IMR-90 (cell line): ENCODE measurements around the gene ECPAS.

Experiments
- BHLHE40 ChIP-seq: fragments of 150-350 bp; IDR thresholded peaks from 2 replicates; pipeline ENCODE4 v1.6.1; 2016; ENCODE audit warnings: mild to moderate bottlenecking, low read depth, low read length
- CEBPB ChIP-seq: IDR thresholded peaks from 2 replicates; pipeline ENCODE4 v1.6.1; 2012; ENCODE audit warnings: low read depth, low read length, improper control_type of control experiment
- CTCF ChIP-seq: conservative IDR thresholded peaks from 2 replicates; pipeline ENCODE4 v1.5.1; 2012; ENCODE audit warnings: mild to moderate bottlenecking, low read depth, low read length, improper control_type of control experiment
- MAFK ChIP-seq: IDR thresholded peaks from 2 replicates; pipeline ENCODE4 v1.6.1; 2012; ENCODE audit warnings: low read depth, low read length, improper control_type of control experiment
- MAZ ChIP-seq: IDR thresholded peaks from 2 replicates; pipeline ENCODE4 v1.6.1; 2012; ENCODE audit warnings: low read depth, mild to moderate bottlenecking, low read length, improper control_type of control experiment, moderate library complexity, borderline replicate concordance
- MXI1 ChIP-seq: IDR thresholded peaks from 2 replicates; pipeline ENCODE4 v1.6.1; 2012; ENCODE audit warnings: low read depth, mild to moderate bottlenecking, low read length, moderate library complexity, borderline replicate concordance
- POLR2A ChIP-seq: IDR thresholded peaks from 2 replicates; pipeline ENCODE4 v1.6.1; 2012; ENCODE audit warnings: mild to moderate bottlenecking, low read depth, low read length
- SMC3 ChIP-seq: fragments of 150-350 bp; IDR thresholded peaks from 2 replicates; pipeline ENCODE4 v1.6.1; 2016; ENCODE audit warnings: low read depth, mild to moderate bottlenecking, antibody characterized with exemption, low read length, moderate library complexity
- USF2 ChIP-seq: fragments of 150-350 bp; IDR thresholded peaks from 2 replicates; pipeline ENCODE4 v1.6.1; 2017; ENCODE audit warnings: mild to moderate bottlenecking, antibody characterized with exemption, low read length, low read depth

GRCh38 chr9:111483439-111483857, 735 bp downstream of the ECPAS start:
- TF ChIP-seq SMC3: no peak
- no peak for TF ChIP-seq MAFK
- no peak for TF ChIP-seq BHLHE40
- no peak for TF ChIP-seq CTCF
- TF ChIP-seq USF2: no peak
- 0 out of 2 replicates have a peak, but pooled peaks have one; percentile 44 for TF ChIP-seq POLR2A
- no peak for TF ChIP-seq MXI1
- TF ChIP-seq CEBPB: no peak
- TF ChIP-seq MAZ: peak; percentile 60; the same call in 1 of the 2 replicates
